Liver (tissue), 9 donors: ENCODE results near the gene FHOD1. TPM values are rescaled to one million over a fixed set of nuclear protein-coding genes. Genes with fewer than 3 reads are reported as not detected.

Source experiments
- DNase-seq: peaks from one replicate; pipeline ENCODE4 v3.0.0-alpha.2; 2017; ENCODE audit warnings: low spot score
- H3K27ac ChIP-seq, 2 donors: one replicate each; pipeline ENCODE4 v1.7.0; 2013; ENCODE audit warnings: inconsistent platforms in 2 of 2, low read length in 2 of 2, control low read depth in 1 of 2, low read depth in 1 of 2, mild to moderate bottlenecking in 1 of 2
- H3K27me3 ChIP-seq, 4 donors: one replicate each; pipeline versions ENCODE4 v1.6.1 to v1.7.0; 2013; ENCODE audit warnings: low read length in 3 of 4, inconsistent platforms in 1 of 4, mild to moderate bottlenecking in 1 of 4, moderate library complexity in 1 of 4; ENCODE audit not compliant: control insufficient read depth in 4 of 4, insufficient read depth in 4 of 4
- H3K36me3 ChIP-seq, 4 donors: one replicate each; pipeline versions ENCODE4 v1.6.1 to v1.7.0; 2013; ENCODE audit warnings: low read length in 3 of 4, mild to moderate bottlenecking in 3 of 4, low read depth in 1 of 4, moderate library complexity in 1 of 4; ENCODE audit not compliant: control insufficient read depth in 4 of 4, insufficient read depth in 3 of 4
- H3K4me1 ChIP-seq, 4 donors: one replicate each; pipeline versions ENCODE4 v1.6.1 to v1.7.0; 2013; ENCODE audit warnings: low read length in 3 of 4, mild to moderate bottlenecking in 3 of 4, moderate library complexity in 1 of 4; ENCODE audit not compliant: control insufficient read depth in 4 of 4, insufficient read depth in 4 of 4
- H3K4me3 ChIP-seq, 3 donors: one replicate each; pipeline versions ENCODE4 v1.6.1 to v1.7.0; 2013; ENCODE audit warnings: low read length in 3 of 3, control low read depth in 1 of 3, low read depth in 1 of 3, mild to moderate bottlenecking in 1 of 3
- H3K9ac ChIP-seq, 2 donors: one replicate each; pipeline ENCODE4 v1.7.0; 2013; ENCODE audit warnings: low read length in 2 of 2, mild to moderate bottlenecking in 2 of 2, moderate library complexity in 2 of 2, control low read depth in 1 of 2, low read depth in 1 of 2
- H3K9me3 ChIP-seq, 4 donors: one replicate each; pipeline versions ENCODE4 v1.6.1 to v1.7.0; 2013; ENCODE audit warnings: low read length in 3 of 4; ENCODE audit not compliant: control insufficient read depth in 4 of 4
- GABPA ChIP-seq, 2 donors: IDR thresholded peaks in 1 of 2; conservative IDR thresholded peaks in 1 of 2; 2 replicates each; pipeline ENCODE4 v1.6.1; 2016; ENCODE audit warnings: antibody characterized with exemption in 2 of 2, mild to moderate bottlenecking in 1 of 2, moderate library complexity in 1 of 2
- HNF4G ChIP-seq: IDR thresholded peaks from 2 replicates; pipeline ENCODE4 v1.6.1; 2016; ENCODE audit warnings: antibody characterized with exemption
- JUND ChIP-seq, 2 donors: IDR thresholded peaks; 2 replicates each; pipeline ENCODE4 v1.6.1; 2016; ENCODE audit warnings: antibody characterized with exemption in 2 of 2
- RAD21 ChIP-seq, 2 donors: IDR thresholded peaks; 2 replicates each; pipeline ENCODE4 v1.6.1; 2016; ENCODE audit warnings: antibody characterized with exemption in 2 of 2, mild to moderate bottlenecking in 2 of 2
- RXRA ChIP-seq, 2 donors: IDR thresholded peaks; 2 replicates each; pipeline ENCODE4 v1.6.1; 2017 to 2018; ENCODE audit warnings: antibody characterized with exemption in 2 of 2, mild to moderate bottlenecking in 1 of 2
- SP1 ChIP-seq: IDR thresholded peaks from 2 replicates; pipeline ENCODE4 v1.6.1; 2018; ENCODE audit warnings: antibody characterized with exemption, mild to moderate bottlenecking
- WGBS: extraction: QIAGEN DNeasy Blood & Tissue Kit; methylation state at CpG from one replicate; pipeline ENCODE4 v1.1.7; 2013; 5-methylcytosine and 5-hydroxymethylcytosine counted together
- polyA plus RNA-seq, 2 donors: library from polyadenylated mRNA; stranded (reverse) in 1 of 2; unstranded in 1 of 2; fragments of 200-250 nt in 1 of 2; fragments of >200 nt in 1 of 2; fragmentation: Nextera tagmentation in 1 of 2; extraction: Ambion mirVana in 1 of 2; gene quantifications; one replicate each; pipeline versions ENCODE4 v1.2.1 to v1.2.3, GENCODE V29; 2013 to 2015
- total RNA-seq, 2 donors: library from RNA; depleted of rRNA; stranded (reverse); fragments of >200 nt; gene quantifications; one replicate each; pipeline ENCODE4 v1.2.3, GENCODE V29; 2014
- TF ChIP-seq, protein P1 (sequence below): fragments of 150-350 bp; IDR thresholded peaks from 2 replicates; pipeline ENCODE4 v1.5.1; 2017; ENCODE audit warnings: improper control_type of control experiment, low read depth, low read length; ENCODE audit not compliant: missing input control
- TF ChIP-seq, protein P2 (sequence below): IDR thresholded peaks from 2 replicates; pipeline ENCODE4 v1.6.1; 2016; ENCODE audit warnings: antibody characterized with exemption
- TF ChIP-seq, protein P3 (sequence below): IDR thresholded peaks from 2 replicates; pipeline ENCODE4 v1.6.1; 2016; ENCODE audit warnings: antibody characterized with exemption
- TF ChIP-seq, protein P4 (sequence below): IDR thresholded peaks from 2 replicates; pipeline ENCODE4 v1.6.1; 2016; ENCODE audit warnings: antibody characterized with exemption
- donor health status: healthy.
- donor health status: healthy.
- donor health status: healthy.
- donor health status: healthy.
- donor health status: healthy.

The FHOD1 gene
- total and polyA plus RNA-seq, 4 donors: 2.2 to 6.4 (median 4.1) TPM

DNA sequence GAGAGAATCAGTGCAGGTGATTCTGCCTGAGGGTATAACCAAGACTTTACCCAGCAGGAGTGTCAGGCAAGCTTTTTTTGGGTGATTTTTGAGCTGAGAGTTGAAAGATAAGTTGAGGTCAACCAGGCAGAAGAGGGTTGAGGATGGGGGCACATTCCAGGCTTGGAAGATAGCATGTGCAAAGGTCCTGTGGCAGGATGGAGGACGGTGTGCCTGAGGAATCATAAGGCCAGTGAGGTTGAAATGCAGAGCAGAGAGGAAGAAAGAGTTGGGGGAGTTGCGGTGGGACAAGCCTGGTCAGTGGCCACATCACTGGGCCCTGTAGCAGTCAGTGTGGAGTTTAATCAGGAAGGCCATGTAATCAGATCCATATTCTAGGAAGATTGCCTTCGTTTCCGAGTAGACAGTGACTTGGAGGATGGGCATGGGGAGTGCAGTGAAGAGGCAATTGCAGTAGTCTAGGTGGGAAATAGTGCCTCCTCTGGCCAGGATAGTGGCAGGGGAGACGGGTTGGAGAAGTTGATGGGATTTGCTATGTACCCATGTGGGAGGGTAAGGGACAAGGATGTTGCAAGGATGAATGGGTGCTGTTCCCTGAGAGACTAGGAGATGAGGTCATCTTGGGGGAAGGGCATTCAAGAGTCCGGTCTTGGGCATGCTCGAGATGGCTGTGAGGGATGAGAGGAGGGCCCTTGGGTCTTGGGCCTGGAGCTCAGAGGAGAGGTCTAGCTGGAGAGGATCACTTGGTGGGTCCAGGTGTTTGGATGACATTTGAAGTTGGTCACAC, 36.0 kb upstream of the FHOD1 start:
- Histone ChIP-seq H3K4me1 (peaks cover 0 to 2% (median 0%) of the 10 kb centered on the region in 4 donors), H3K27me3 (no peaks in the 10 kb centered on the region), H3K9ac (no peak overlapping the region), H3K27ac (no peak overlapping the region), H3K4me3 (no peak overlapping the region), H3K9me3 (no peaks in the 10 kb centered on the region), H3K36me3 (no peaks in the 10 kb centered on the region)
- DNase-seq: no peak
- TF ChIP-seq, protein P1, sequence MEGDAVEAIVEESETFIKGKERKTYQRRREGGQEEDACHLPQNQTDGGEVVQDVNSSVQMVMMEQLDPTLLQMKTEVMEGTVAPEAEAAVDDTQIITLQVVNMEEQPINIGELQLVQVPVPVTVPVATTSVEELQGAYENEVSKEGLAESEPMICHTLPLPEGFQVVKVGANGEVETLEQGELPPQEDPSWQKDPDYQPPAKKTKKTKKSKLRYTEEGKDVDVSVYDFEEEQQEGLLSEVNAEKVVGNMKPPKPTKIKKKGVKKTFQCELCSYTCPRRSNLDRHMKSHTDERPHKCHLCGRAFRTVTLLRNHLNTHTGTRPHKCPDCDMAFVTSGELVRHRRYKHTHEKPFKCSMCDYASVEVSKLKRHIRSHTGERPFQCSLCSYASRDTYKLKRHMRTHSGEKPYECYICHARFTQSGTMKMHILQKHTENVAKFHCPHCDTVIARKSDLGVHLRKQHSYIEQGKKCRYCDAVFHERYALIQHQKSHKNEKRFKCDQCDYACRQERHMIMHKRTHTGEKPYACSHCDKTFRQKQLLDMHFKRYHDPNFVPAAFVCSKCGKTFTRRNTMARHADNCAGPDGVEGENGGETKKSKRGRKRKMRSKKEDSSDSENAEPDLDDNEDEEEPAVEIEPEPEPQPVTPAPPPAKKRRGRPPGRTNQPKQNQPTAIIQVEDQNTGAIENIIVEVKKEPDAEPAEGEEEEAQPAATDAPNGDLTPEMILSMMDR: no peak
- no peak for TF ChIP-seq RAD21 (IDR thresholded peaks at IDR 0.05)
- TF ChIP-seq, protein P2, sequence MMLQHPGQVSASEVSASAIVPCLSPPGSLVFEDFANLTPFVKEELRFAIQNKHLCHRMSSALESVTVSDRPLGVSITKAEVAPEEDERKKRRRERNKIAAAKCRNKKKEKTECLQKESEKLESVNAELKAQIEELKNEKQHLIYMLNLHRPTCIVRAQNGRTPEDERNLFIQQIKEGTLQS: no peak
- no peak for TF ChIP-seq RXRA (IDR thresholded peaks at IDR 0.05)
- TF ChIP-seq, protein P3, sequence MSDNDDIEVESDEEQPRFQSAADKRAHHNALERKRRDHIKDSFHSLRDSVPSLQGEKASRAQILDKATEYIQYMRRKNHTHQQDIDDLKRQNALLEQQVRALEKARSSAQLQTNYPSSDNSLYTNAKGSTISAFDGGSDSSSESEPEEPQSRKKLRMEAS: no peak
- no peak for TF ChIP-seq GABPA (IDR thresholded peaks at IDR 0.05 in 1 of 2, conservative IDR thresholded peaks at IDR 0.05 in 1 of 2)
- 95% methylated on average over 7 of the region's 7 CpGs for WGBS

DNA sequence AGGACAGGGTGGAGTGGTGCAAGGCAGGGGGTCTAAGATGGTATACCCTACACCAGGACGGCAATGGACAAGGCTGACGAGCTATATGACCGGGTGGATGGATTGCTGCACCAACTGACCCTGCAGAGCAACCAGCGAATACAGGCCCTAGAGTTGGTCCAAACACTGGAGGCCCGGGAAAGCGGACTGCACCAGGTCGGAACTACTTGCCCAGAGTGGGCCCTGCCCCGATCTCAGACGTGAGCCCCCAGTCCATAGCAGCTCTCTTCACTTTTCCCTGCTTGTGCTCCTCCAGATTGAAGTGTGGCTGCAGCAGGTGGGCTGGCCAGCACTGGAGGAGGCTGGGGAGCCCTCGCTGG, 35.1 kb upstream of the FHOD1 start:
- H3K9me3 ChIP-seq: no peaks in the 10 kb centered on the region
- no peak overlapping the region for H3K9ac ChIP-seq
- no peaks in the 10 kb centered on the region for H3K27me3 ChIP-seq
- peaks cover 0 to 2% (median 0%) of the 10 kb centered on the region in 4 donors for H3K4me1 ChIP-seq
- no peak for DNase-seq
- H3K36me3 ChIP-seq: no peaks in the 10 kb centered on the region
- 95% methylated on average over 10 of the region's 10 CpGs for WGBS
- H3K4me3 ChIP-seq: no peak overlapping the region
- no peak overlapping the region for H3K27ac ChIP-seq
- TF ChIP-seq, protein P2: no peak
- TF ChIP-seq SP1: no peak
- no peak for TF ChIP-seq HNF4G
- TF ChIP-seq JUND (IDR thresholded peaks at IDR 0.05): no peak
- TF ChIP-seq, protein P4, sequence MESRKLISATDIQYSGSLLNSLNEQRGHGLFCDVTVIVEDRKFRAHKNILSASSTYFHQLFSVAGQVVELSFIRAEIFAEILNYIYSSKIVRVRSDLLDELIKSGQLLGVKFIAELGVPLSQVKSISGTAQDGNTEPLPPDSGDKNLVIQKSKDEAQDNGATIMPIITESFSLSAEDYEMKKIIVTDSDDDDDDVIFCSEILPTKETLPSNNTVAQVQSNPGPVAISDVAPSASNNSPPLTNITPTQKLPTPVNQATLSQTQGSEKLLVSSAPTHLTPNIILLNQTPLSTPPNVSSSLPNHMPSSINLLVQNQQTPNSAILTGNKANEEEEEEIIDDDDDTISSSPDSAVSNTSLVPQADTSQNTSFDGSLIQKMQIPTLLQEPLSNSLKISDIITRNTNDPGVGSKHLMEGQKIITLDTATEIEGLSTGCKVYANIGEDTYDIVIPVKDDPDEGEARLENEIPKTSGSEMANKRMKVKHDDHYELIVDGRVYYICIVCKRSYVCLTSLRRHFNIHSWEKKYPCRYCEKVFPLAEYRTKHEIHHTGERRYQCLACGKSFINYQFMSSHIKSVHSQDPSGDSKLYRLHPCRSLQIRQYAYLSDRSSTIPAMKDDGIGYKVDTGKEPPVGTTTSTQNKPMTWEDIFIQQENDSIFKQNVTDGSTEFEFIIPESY: no peak
- no peak for TF ChIP-seq RXRA (IDR thresholded peaks at IDR 0.05)
